GM19397 (cell line): Measurements from ENCODE around the gene HLA-F.
A peak's percentile ranks its signal among the peaks of the same experiment; 100 is the strongest.

Source experiments
- ATAC-seq: cut with Tn5 transposase; IDR thresholded peaks from one replicate; pipeline ENCODE4 v1.9.1; 2021; ENCODE audit warnings: mild to moderate bottlenecking, moderate library complexity; ENCODE audit not compliant: unreplicated experiment

The HLA-F gene

DNA sequence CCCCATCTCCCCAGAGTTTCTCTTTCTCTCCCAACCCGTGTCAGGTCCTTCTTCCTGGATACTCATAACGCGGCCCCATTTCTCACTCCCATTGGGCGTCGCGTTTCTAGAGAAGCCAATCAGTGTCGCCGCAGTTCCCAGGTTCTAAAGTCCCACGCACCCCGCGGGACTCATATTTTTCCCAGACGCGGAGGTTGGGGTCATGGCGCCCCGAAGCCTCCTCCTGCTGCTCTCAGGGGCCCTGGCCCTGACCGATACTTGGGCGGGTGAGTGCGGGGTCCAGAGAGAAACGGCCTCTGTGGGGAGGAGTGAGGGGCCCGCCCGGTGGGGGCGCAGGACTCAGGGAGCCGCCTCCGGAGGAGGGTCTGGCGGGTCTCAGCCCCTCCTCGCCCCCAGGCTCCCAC is at the start of gene HLA-F:
HLA-F (plus strand) TSS at position 173 of the 404 bp plus-strand sequence; CDS start at position 203, 30 bp downstream.
- peak; percentile 80 for ATAC-seq

DNA sequence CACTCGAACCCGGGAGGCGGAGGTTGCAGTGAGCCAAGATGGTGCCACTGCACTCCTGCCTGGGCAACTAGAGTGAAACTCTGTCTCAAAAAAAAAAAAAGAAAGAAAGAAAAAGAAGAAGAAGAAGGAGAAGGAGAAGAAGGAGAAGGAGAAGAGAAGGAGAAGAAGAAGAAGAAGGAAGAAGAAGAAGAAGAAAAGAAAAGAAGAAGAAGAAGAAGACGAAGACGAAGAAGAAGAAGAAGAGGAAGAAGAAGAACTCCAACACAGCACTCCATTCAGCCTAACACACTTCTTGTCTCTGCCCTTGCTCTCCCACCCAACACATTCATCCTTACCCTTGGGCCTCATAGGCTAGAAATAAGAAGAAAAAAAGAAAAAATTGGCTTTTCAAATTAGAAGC is 49.2 kb upstream of the HLA-F start:
- ATAC-seq: no peak

DNA sequence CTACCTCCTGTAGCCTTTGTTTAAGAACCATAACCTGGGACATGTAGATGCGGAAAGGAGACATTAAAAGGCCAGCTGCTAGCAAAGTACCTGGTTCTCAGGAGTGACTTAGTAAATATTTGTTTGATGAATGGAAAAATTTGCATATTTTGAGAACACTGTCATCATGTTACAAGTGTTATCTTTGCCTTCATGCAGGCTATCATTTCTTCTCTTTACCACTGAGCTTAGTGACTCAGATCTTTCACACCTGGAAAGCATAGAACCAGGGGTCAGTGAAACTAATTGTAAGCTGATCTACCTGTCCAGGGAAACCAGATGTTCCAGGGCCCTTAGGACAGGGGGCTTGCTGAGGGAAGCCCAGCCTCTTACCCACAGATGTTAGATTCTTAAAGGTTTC is 47.7 kb upstream of the HLA-F start:
- no peak for ATAC-seq

DNA sequence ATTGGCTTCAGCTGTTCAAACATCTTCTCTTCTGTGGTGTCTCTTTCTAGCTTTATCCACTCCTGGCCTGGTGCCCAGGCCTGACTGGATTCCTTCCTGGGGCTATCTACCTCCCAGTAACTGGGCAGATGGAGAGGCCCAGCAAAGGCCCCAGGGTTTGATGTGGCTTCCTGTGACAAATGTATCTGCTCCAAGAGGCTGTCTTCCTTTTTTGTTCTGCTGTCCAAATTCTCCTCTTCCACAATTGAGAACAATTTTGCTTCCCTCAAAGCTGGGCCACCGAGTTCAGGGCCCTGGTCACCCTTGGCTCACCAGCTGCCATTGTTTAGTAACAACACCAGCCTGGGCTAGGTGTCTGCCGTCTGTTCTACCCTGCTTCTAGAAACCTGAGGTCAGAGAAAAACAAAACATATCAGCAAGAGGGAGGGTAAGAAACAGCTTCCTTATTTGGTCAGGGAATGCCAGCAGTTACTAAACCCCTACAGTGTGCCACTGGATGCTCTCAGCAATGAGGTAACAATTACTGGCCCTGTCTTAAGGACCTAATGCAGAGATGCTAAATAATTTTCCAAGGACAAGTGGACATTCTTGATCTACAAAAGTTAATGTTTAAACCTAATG is 46.1 kb upstream of the HLA-F start:
- ATAC-seq: no peak

DNA sequence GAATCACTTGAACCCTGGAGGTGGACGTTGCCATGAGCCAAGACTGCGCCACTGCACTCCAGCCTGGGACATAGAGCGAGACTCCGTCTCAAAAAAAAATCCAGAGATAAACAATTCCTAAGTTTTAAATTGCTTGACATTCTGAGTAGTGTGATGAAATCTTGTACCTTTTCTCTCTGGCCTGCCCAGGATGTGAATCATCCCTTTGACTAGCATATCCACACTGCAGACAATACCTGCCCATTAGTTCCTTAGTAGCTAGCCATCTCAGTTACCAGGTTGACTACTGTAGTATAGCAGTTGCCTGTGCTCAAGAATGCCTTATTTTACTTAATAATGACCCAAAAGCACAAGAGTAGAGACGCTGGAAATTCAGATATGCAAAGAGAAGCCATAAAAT is 45.1 kb upstream of the HLA-F start:
- ATAC-seq: no peak

DNA sequence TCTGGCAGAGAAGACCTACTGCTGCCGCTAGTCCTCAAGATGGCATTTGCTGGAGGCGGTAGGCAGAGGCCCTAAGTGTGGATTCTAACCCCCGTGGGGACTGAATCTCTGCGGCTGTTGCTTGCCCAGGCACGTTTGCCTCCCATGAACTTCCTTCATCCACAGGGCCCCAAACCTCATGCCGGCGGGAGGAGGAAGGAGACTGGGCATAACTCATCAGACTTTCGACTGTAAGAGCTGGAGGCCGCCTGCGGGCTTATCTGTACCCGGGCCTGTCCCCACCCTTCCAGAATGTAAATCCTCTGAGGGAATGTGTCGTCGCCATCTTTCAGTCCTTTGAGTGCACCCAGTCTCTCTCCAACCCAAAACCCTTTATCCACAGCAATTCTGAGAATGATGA is 43.3 kb upstream of the HLA-F start:
- no peak for ATAC-seq

DNA sequence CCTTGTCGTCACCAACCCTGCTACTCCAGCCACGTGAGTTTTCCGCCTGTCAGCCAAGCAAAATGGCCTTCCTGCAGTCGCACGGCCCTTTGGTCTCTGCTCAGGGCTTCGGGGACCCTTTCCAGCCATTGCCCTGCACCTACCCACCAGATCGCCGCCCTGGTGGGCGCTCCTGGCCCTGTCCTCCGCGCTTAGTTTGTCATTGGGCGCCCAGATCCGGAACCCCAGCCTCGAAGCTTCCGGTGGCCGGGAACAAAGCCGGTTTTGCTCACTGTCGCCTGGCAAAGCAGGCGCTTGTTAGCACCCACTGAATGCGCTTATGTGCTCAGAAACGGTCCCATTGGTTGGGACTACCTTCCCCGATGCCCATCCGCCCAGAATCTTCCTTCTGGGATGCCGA is 42.8 kb upstream of the HLA-F start:
- ATAC-seq: no peak

DNA sequence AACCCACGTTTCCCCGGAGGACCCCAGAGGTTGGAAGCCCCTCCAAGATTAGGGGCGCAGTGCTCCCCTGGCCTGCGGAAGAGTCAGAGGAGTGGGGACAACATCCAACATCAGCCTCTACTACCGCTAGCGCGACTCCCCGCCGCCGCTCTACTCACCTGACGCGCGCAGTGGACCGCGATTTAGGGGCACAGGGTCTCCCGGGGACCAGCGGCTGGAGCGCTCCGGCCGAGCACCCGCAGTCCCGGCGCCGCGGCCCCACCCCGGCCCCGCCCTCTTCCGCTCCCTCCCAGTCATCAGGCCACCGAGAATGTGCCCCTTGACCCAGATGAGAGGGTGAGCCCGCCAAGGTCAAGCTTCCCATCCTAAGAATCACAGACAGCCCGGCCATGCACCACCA is 42.3 kb upstream of the HLA-F start, which contains the start of gene ZFP57:
ZFP57 (minus strand) TSS at position 249 of the 400 bp plus-strand sequence. CDS start 4,149 bp downstream, outside the sequence.
- no peak for ATAC-seq

DNA sequence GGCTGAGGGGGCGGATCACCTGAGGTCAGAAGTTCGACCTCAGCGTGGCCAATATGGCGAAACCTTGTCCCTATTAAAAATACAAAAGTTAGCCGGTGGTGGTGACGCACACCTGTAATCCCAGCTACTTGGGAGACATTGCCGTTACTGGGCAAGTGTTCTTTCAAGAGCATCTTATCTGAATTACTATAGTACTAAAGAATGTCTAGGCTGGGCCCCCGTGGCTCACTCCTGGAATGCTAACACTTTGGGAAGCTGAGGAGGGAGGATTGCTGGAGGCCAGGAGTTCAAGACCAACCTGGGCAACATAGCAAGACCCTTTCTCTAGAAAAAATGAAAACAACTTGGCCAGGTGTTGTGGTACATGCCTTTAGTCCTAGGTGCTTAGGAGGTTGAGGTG is 41.4 kb upstream of the HLA-F start:
- ATAC-seq: no peak

DNA sequence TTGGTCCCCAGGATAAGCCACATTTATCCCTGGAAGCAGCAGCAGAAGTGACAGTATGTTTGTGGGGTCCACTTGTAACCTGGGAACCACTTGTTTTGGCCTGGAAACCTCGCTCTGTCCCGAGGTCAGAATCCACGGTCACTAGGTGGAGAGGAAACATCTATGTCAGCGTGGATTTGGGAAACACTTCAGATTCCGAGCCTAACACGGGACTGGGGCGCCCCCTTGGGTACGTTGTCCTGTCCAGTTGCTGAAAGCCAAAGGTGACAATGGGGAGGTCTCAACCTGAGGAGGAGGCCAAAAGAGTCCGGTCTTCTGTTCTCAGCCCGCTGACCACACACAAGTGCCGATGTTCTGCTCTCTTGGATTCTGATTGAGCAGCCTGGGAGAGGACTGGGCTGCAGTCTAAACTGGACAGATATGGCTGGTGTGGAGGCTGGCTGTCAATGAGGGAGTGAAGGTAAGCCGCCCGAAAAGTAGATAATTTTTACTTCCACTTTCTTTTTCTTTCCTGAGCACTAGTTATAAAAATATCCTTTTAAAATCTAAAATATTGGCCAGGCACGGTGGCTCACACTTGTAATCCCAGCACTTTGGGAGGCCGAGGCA is 37.4 kb upstream of the HLA-F start:
- no peak for ATAC-seq

DNA sequence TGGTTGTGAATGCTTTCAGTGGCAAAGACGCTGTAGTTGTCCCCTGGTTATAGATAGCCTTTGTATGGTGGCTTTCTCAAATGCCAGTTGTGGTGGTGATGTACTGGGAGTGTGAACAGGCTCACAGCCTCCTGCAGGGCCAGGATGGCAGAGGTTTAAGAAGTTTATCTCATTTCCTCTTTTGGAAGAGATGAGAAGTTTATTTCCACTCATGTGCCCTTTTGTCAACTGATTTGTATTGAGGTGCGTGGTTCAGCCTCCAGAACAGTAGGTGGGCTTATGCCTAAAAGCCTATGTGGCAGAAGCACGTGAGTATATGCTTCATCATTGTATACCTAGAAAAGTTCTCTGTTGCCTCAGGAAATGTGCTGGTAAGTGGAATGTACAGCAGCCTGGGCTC is 28.6 kb upstream of the HLA-F start:
- ATAC-seq: no peak

DNA sequence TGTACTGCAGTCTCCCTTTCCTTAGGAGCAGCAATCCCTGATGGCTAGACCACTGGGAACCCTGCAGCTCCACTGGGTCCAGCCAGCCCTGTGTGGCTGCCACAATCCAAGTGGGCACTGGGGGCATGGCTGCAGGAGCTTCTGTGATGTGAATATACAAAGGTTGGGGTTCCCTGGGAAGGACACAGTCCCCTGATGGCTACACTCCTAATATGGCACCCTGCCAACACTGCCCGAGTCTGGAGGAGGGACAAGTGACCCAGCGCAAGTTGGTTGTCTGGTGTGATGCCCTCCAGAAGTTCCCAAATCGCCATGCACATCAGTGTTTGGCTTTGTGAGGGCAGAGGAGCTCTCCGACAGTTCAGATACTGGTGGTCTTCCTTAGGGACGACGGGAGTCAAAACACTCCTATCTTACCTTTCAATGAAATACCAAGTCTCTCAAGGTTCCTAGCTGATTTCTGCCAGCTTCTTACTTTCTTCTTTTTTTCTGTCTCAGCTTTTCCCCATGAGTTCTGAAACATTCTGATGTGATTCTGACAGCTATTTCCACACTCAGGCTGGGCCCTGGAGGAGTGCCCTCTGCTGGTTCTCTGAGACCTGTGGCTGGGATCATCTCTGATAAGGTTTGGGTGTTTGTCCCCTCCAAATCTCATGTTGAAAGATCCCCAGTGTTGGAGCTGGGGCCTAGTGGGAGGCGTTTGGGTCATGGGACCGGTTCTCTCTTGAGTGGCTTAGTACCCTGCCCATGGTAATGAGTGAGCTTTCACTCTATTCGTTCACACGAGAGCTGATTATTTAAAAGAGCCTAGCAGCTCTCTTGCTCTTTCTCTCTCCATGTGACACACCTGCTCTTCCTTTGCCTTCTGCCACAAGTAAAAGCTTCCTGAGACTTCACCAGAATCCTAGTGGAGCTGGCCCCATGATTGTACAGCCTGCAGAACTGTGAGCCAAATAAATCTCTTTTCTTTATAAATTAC is 26.8 kb upstream of the HLA-F start:
- ATAC-seq: no peak

DNA sequence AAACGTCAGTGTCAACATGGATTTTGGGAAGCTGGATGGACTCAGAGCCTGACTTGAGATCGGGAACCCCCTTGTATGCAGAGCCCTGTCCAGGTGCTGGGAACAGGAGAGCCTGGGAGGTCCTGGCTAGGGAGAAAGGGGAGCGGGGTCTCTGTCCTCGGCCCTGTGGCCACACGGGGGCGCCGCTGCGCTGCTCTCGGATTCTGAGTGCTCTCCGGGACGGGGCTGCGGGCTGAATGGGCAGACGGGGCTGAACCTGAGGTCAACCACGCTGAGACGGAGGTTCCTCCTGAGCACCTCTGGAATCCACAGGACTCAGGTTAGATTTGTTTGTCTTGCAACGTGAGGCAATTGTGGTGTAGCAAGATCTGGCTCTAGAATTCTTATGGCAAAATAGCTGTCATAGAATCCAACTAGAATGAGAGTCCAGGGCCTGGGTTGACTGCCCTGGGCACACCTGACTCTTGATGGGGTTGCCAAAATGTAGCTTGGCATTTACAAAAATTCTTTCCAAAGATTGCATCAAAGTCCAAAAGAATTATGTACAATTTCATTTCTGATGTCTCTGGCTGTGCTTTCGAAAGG is 20.6 kb upstream of the HLA-F start:
- ATAC-seq: no peak

DNA sequence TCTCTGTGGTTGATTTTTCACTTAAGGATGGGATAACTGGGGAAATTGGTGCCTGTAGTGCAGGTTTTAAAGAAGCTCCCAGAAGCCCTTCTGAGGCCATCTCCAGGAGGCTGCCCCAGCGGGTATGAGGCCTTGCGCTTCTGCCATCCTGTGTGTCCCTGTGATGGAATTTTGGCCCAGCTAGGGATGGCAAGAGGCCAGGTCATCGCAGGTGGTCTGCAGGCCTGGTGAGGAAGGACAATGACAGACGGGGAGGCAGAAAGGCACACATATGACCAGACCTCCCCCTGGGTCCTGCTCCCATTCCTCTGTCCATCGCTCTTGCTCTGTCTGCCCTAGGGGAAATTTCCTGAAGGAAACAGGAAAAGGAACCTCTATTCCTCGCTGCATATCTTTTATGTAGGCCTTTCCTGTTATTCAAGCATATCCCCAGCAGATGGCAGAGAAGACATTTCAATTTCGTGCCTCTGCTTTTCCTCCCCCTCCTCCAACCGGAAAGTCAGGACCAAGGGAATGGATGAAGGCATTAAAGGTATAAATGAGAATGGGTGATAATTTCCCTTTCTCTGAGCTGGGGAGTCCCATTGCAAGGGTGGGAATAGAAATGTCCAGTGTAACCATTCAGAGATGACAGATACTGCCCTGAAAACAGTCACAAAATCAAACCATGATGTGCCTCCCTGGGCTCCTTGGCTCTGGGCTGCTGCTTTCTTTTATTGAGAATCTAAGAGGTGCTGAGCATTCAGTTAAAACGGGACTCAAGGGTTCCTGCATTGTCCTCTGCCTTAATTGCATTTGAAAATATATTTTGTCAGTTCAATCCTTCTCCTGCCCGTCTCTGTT is 17.6 kb upstream of the HLA-F start:
- ATAC-seq: no peak

DNA sequence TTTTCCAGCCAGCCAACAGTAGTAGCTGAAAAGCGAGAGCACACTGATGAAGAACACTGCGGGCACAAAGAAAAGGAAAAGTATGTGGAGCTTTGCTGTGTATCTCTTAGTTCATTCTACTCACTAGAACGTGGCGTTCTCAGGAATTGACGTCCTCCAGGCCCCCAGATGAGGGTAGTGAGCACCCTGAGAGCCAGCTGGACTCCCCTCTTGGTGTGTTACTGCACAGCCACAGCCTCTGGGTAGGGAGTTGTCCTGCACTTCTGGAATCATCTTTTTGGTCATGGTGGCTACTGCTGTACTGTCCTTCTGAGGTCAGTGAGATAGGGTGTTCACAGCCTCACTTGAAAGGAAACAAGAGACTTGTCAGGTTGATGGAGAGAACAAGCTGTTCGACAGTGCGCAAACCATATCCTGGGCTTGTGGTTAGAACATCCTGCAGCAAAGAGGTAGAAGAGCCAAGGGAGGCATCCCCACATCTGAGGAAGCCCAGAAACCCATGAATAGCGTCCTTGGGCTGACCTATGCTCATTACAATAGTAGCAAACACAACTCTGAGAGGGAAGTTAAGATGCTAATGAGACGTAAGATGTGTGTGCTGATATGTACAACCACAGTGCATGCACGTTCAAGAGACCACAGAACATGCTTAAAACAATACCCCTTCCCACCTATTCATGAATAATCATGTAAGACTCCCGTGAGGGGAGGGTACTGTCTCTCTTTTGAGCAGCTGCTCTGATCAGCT is 14.6 kb upstream of the HLA-F start:
- ATAC-seq: no peak

DNA sequence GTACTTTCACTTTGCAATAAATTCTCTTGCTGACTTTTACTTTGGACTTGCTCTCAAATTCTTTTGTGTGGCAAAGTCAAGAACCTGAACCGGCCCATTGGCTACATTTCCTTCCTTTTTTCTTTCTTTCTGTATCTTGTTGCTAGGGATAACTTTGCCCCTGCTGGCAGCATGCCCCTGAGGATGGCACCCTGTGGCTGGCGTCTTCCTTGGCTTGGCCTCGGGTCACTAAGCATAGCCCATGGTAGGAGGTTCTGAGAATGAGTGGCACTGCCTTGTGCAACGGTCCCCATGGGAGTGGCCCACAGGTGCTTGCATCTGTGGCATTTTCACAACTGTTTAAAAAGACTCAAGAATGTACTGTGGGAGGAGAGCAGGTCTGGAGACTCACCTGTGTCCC is 14.0 kb upstream of the HLA-F start:
- no peak for ATAC-seq

DNA sequence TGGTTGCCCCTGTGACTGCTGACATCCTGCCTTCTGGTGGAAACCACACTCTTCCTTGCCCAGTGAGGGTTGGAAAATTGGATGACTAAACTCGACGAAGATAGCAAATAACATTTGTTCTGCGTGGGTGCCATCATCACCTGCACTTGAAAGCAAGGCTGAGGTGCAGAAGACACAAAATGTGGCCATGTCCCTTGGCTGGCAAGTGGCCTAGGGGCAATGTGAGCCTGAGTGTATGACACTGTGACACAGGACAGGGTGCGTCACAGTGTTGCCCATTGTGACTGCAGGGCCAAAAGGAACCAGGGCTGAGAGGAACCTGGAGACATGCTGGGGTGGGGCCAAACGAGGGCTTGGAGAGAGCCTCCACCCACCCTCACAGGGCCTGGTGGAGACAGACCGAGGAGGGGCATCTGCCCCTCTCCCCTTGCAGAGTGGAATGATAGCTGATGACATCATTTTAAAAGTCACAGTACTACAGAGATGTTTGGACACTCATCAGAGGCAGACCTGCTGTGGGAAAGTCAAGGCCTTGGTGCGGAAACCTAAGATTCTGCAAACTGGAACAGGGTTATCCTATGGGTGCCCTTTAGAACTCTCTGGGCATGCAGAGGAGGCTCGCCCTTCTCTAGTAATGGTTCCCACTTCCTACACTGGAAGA is 12.8 kb upstream of the HLA-F start:
- no peak for ATAC-seq

DNA sequence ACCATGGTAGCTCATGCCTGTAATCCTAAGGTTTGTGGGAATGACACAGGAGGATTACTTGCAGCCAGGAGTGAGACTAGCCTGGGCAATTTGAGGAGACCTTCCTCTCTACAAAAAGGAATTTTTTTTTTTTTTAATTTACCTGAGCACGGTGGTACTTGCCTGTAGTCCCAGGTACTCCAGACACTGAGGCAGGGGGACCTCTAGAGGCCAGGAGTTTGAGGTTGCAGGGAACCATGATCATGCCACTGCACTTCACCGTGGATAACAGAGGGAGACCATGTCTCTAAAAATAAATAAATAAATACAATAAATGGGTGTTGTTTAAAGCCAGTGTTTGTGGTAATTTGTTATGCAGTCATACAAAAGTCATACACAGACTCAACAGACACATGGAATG is 2.4 kb upstream of the HLA-F start:
- ATAC-seq: no peak
